ENCODE measurements around the gene FGFR2.
A peak's percentile ranks its signal among the peaks of the same experiment; 100 is the strongest.

The FGFR2 gene

DNA sequence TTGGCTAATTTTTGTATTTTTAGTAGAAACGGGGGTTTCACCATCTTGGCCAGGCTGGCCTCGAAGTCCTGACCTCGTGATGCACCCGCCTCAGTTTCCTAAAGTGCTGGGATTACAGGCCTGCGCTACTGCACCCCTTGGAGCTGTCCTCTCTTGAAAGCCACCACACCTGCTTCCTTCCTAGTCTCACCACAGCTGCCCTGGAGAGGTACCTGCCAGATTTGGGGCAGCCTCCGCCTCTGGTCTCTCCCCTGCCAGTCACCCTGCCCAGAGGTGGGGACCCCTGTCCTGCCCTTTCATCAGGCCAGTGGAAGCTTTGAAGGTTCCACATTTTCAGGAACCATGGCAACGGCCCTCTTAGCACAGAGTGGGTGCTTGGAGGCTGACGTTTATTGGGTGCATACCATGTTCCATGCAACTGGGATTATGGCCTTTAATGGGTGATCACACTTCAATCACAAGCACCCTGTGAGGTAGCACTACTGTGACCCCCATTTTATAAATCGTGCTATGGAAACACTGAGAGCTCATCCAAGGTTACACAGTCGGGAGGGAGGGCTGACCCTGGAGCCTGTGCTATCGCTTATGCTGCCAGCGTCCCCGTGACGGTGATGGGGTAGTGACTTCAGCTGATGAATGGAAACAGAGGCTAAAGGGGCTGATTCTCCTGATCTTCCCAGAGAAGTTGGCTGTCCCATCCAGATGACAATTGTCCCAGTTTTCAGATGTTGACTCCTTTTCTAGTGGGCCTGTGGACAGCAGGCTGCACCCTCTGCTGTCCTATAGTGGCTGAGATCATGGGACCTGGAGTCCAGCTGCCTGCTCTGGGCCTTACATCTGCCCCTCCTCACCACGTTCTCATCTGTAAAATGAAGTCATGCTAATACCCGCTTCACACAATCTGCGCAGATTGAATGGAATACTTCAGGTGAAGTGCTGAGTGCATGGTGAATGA, 11.5 kb upstream of the FGFR2 start:
- DNase-seq = no peak

DNA sequence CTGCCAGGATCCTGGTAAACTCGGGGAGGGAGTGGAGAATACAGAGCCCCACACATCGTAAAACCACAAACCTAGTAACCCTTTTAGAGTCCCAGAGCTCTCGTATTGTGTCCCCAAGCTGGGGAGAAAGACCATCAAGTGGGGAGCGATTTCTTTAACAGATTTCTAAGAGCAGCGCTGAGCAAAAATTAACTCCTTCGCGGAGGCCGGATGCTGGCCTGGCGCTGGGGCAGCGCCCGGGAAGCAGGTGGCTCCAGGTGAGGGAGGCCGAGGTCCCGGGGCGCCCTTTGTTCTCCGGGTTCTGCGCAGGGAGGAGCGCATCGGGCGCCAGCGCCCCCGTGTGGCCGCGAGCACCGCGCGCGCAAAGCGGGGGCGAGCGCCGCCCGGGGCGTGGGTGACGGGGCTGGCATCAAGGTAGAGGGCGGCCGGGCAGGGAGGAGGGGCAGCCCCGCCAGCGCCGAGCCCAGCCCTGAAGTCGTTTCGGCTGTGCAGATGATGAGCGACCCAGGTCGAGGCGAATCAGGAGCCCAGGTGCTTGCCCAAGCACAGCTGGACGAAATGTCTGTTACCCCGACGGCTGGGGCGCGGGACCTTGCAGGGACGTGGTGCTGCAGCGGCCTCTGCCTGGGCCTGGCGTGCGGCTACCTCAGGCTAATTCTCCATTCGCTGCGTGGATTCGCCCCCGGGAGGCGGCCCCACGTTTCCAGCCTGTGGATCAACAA, 10.4 kb upstream of the FGFR2 start:
- DNase-seq = peak; percentile 30

GRCh38 chr10:121607310-121608055, 9.2 kb upstream of the FGFR2 start:
- DNase-seq = no peak

- no peak for DNase-seq
Observed at GRCh38 chr10:121605708-121606107, 7.5 kb upstream of the FGFR2 start.

GRCh38 chr10:121601458-121601857, 3.2 kb upstream of the FGFR2 start:
- no peak for DNase-seq

DNA sequence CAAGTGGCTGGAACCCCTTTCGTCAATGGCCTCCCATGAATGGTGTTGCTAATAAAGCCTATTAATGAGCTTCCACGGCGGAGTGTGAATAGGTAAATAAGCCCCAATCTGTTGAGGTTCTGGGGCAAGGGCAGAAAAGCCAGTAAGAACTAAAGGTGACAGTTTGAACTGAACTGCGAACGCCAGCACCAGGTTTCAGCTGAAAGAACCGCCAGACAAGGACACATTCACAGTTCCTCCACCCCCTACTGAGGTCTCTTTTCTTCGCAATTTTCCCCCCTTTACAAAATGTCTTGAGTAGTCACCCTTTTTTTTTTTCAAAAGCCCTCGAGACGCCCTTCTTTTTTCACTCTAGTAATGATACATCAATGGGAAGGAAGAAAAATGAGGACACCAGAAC, 2.4 kb upstream of the FGFR2 start:
- no peak for DNase-seq

DNA sequence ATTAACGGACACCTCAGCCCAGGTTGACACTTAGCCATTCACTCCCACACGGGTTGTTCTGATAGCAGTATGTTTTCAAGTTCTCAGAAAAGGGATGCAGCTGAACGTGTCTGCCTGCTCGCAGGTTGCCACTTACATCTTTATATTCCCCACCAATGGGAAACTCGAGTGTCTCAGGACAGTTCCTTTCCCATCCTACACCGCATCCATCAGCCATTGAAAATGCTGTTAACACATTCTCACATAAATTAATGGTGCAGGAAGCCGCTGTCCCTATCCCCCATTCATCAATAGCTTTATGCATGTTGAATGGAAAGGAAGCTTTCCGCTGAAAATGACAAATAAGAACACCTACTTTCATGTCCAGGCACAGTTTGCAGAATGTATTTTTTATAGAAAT, 1.7 kb upstream of the FGFR2 start:
- no peak for DNase-seq

DNA sequence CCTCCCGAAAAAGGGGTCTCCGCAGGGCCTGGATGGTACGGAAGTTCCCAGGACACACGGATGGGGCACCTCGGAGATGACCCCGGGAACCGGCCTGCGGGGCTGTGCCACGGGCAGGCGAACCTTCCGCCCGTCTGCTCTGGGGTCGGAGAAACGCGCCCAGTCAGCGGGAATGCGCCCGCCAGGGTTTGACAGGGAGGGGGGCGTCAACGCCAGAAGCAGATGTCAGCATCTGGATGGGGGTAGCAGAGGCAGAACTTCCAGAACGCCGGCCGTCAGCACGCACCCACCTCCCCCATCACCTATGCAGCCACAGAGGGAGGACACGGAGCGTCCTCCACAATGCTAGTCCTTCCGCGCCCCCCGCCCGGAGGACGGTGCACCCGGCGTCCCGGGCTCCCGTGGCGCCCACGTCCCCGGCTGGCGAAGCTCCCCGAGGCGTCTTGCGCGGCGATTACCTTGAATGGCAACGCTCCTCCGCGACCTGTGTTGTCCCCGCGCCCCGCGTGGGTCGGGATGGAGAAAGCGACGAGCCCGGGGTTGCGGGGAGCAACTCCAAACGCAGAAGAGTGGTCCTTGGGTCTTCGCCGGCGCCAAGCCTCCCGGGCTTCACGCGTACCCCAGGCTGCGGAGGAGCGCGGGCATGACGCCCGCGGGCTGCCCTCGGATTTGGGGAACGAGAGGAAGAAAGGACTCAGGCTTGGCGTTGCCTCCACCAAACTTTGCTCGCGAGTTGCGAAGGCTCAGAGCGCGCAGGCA, 561 bp downstream of the FGFR2 start:
- peak; percentile 6 for DNase-seq

GRCh38 chr10:121596689-121597503, 1.3 kb downstream of the FGFR2 start:
- no peak for DNase-seq

DNA sequence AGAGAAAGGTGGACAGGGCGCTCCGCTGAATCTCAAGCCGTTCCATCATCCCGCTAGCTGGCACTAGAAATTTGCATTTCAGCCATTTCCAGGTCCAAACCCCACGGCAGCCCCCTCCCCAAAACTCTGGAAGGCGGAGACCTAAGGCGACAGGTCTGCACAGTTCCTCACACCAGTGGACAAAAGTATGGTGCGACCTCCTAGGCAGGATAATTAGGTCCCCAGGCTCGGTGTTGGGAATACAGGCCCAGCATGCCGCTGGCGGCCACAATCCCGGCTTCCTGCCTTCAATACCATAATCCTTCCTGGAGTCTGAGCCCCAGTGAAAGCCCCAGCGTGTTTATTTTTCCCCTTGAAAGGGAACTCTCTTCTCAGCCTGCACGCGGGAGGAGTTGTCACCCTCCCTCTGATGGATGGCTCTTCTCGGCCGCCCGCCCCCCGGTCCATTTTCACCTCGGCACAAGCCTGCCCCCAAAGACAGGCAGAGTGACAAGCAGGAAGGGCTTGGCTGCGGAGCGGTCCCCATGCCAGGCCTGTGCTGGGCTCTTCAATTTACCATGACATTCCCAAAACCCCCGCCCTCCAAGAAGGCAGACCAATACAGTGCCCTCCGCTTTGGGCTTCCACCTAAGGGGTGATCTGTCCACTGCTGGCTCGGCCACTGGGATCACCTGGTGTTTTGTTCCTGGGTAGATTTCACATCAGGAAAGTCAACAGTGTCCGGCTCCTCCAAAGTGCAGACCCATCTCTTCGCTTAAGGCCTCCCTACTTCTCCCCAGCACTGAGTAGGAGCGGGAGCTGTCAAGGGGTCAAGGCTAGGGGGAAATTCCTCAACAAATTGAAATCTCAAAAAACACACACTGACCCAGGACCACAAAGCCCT, 2.2 kb downstream of the FGFR2 start:
- DNase-seq = no peak

- no peak for DNase-seq
Observed at GRCh38 chr10:121595351-121595805, 2.9 kb downstream of the FGFR2 start.

- no peak for DNase-seq
Observed at GRCh38 chr10:121594623-121595350, 3.5 kb downstream of the FGFR2 start.

GRCh38 chr10:121594076-121594475, 4.2 kb downstream of the FGFR2 start:
- no peak for DNase-seq

DNA sequence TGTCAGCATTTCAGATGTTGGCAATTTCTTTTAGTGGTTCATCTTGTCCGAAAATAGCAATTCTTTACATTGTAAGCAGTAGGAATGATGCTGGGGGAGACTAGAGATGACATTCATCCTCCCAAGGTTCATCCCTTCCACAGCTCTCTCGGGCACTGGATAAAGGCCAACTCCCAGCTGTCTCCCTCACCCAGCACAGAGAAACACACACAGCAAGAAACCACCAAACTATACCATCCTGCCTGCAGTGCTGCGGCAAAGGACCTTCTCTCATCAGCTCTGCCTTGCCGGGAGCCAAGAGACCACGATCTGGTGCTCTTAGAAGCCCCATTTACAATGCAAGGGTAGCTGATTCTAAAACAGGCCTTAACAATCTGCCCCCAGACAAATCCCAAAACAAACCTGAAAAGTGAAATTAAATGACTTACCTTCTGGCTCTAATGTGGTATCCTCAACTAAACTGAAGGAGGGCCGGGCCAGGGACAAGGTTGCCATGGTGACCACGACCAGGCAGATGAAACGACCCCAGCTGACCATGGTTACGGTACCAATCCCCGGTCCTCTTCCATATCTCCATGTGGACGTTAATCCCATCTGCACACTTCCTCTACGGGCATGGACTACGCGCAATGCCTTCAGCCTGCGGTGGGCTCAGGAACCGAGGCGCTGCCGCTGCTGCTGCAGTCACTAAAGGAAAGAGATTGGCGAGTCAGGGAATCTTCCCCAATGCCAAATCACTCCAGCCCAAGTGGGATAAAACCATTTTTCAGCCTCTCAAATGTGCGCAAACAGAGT, 4.8 kb downstream of the FGFR2 start:
- no peak for DNase-seq

DNA sequence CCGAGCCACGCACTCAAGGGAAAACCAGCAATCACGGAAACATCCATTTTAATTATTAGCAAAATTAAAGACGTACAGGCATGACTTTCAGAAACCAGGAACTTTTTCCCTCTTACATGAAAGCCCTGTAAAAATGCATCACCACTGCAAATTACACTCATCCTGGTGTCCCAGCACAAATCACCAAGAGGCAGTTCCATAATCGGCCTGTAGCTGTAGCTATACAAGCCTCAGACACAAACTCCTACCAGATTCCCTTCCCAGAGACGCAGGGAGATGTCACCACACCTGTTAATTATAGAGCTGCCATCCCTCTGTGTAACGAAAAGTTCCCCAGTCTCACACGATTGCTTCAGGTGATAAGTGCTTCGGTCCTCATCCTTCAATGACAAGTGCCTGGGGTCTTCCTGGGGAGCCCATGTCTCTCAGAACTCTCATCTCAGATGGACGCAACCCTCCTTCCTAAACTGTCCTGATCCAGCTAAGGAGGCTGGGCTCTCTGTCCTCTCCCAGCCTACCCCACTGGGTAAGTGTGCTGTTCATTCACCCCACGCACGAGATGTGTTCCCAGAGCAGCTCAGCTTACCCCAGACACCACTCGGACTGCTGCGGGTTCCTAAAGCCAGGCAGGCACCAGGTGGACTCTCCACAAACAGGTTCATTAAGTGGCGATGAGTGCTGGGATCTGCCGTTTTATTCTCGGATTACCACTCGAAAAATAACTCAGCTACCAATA, 5.9 kb downstream of the FGFR2 start:
- no peak for DNase-seq

- DNase-seq = no peak
Observed at GRCh38 chr10:121591186-121591585, 7.1 kb downstream of the FGFR2 start.

GRCh38 chr10:121590772-121591171, 7.5 kb downstream of the FGFR2 start:
- no peak for DNase-seq

DNA sequence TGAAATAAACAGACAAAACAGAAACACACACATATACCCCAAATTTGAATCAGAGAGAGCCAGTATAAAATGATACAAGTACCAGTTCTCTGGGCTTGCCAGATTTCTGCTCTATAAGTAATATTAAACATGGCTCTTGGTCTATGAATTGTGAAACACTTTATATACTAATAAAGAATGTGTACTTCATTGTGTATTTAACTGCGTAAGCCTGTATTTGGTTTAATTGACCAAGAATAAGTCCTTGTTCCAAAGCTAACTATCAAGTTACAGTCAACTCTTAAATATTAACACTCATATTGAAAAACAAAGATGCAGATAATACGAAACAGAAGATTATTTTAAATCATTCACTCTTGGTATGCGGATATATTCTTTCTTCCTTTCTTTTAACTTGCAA, 8.7 kb downstream of the FGFR2 start:
- DNase-seq = no peak
